Liver (tissue), 9 donors: Measurements from ENCODE around the gene NR4A1. TPM values are rescaled to one million over a fixed set of nuclear protein-coding genes. Genes with fewer than 3 reads are reported as not detected.

Source experiments
- DNase-seq: peaks from one replicate; pipeline ENCODE4 v3.0.0-alpha.2; 2017; ENCODE audit warnings: low spot score
- H3K27ac ChIP-seq, 2 donors: one replicate each; pipeline ENCODE4 v1.7.0; 2013; ENCODE audit warnings: inconsistent platforms in 2 of 2, low read length in 2 of 2, control low read depth in 1 of 2, low read depth in 1 of 2, mild to moderate bottlenecking in 1 of 2
- H3K27me3 ChIP-seq, 4 donors: one replicate each; pipeline versions ENCODE4 v1.6.1 to v1.7.0; 2013; ENCODE audit warnings: low read length in 3 of 4, inconsistent platforms in 1 of 4, mild to moderate bottlenecking in 1 of 4, moderate library complexity in 1 of 4; ENCODE audit not compliant: control insufficient read depth in 4 of 4, insufficient read depth in 4 of 4
- H3K36me3 ChIP-seq, 4 donors: one replicate each; pipeline versions ENCODE4 v1.6.1 to v1.7.0; 2013; ENCODE audit warnings: low read length in 3 of 4, mild to moderate bottlenecking in 3 of 4, low read depth in 1 of 4, moderate library complexity in 1 of 4; ENCODE audit not compliant: control insufficient read depth in 4 of 4, insufficient read depth in 3 of 4
- H3K4me1 ChIP-seq, 4 donors: one replicate each; pipeline versions ENCODE4 v1.6.1 to v1.7.0; 2013; ENCODE audit warnings: low read length in 3 of 4, mild to moderate bottlenecking in 3 of 4, moderate library complexity in 1 of 4; ENCODE audit not compliant: control insufficient read depth in 4 of 4, insufficient read depth in 4 of 4
- H3K4me3 ChIP-seq, 3 donors: one replicate each; pipeline versions ENCODE4 v1.6.1 to v1.7.0; 2013; ENCODE audit warnings: low read length in 3 of 3, control low read depth in 1 of 3, low read depth in 1 of 3, mild to moderate bottlenecking in 1 of 3
- H3K9ac ChIP-seq, 2 donors: one replicate each; pipeline ENCODE4 v1.7.0; 2013; ENCODE audit warnings: low read length in 2 of 2, mild to moderate bottlenecking in 2 of 2, moderate library complexity in 2 of 2, control low read depth in 1 of 2, low read depth in 1 of 2
- H3K9me3 ChIP-seq, 4 donors: one replicate each; pipeline versions ENCODE4 v1.6.1 to v1.7.0; 2013; ENCODE audit warnings: low read length in 3 of 4; ENCODE audit not compliant: control insufficient read depth in 4 of 4
- ATF3 ChIP-seq: IDR thresholded peaks from 2 replicates; pipeline ENCODE4 v1.6.1; 2016; ENCODE audit warnings: antibody characterized with exemption
- CTCF ChIP-seq: fragments of 150-350 bp; IDR thresholded peaks from 2 replicates; pipeline ENCODE4 v1.5.1; 2017; ENCODE audit warnings: improper control_type of control experiment, low read depth, low read length; ENCODE audit not compliant: missing input control
- EGR1 ChIP-seq, 2 donors: IDR thresholded peaks; 2 replicates each; pipeline ENCODE4 v1.6.1; 2016 to 2018; ENCODE audit warnings: antibody characterized with exemption in 2 of 2, low read depth in 2 of 2
- GABPA ChIP-seq, 2 donors: IDR thresholded peaks in 1 of 2; conservative IDR thresholded peaks in 1 of 2; 2 replicates each; pipeline ENCODE4 v1.6.1; 2016; ENCODE audit warnings: antibody characterized with exemption in 2 of 2, mild to moderate bottlenecking in 1 of 2, moderate library complexity in 1 of 2
- HNF4A ChIP-seq, 2 donors: conservative IDR thresholded peaks; 2 replicates each; pipeline ENCODE4 v1.6.1; 2016; ENCODE audit warnings: antibody characterized with exemption in 2 of 2, mild to moderate bottlenecking in 2 of 2
- HNF4G ChIP-seq: IDR thresholded peaks from 2 replicates; pipeline ENCODE4 v1.6.1; 2016; ENCODE audit warnings: antibody characterized with exemption
- JUND ChIP-seq, 2 donors: IDR thresholded peaks; 2 replicates each; pipeline ENCODE4 v1.6.1; 2016; ENCODE audit warnings: antibody characterized with exemption in 2 of 2
- RAD21 ChIP-seq, 2 donors: IDR thresholded peaks; 2 replicates each; pipeline ENCODE4 v1.6.1; 2016; ENCODE audit warnings: antibody characterized with exemption in 2 of 2, mild to moderate bottlenecking in 2 of 2
- SP1 ChIP-seq: IDR thresholded peaks from 2 replicates; pipeline ENCODE4 v1.6.1; 2018; ENCODE audit warnings: antibody characterized with exemption, mild to moderate bottlenecking
- TAF1 ChIP-seq: conservative IDR thresholded peaks from 2 replicates; pipeline ENCODE4 v1.6.1; 2016; ENCODE audit warnings: antibody characterized with exemption, mild to moderate bottlenecking
- ZBTB33 ChIP-seq: IDR thresholded peaks from 2 replicates; pipeline ENCODE4 v1.6.1; 2016; ENCODE audit warnings: antibody characterized with exemption
- WGBS: extraction: QIAGEN DNeasy Blood & Tissue Kit; methylation state at CpG from one replicate; pipeline ENCODE4 v1.1.7; 2013; 5-methylcytosine and 5-hydroxymethylcytosine counted together
- polyA plus RNA-seq, 2 donors: library from polyadenylated mRNA; stranded (reverse) in 1 of 2; unstranded in 1 of 2; fragments of 200-250 nt in 1 of 2; fragments of >200 nt in 1 of 2; fragmentation: Nextera tagmentation in 1 of 2; extraction: Ambion mirVana in 1 of 2; gene quantifications; one replicate each; pipeline versions ENCODE4 v1.2.1 to v1.2.3, GENCODE V29; 2013 to 2015
- total RNA-seq, 2 donors: library from RNA; depleted of rRNA; stranded (reverse); fragments of >200 nt; gene quantifications; one replicate each; pipeline ENCODE4 v1.2.3, GENCODE V29; 2014
- TF ChIP-seq, protein P1 (sequence below): IDR thresholded peaks from 2 replicates; pipeline ENCODE4 v1.6.1; 2016; ENCODE audit warnings: antibody characterized with exemption, mild to moderate bottlenecking
- TF ChIP-seq, protein P2 (sequence below): IDR thresholded peaks from 2 replicates; pipeline ENCODE4 v1.6.1; 2016; ENCODE audit warnings: antibody characterized with exemption
- donor health status: healthy.
- donor health status: healthy.
- donor health status: healthy.
- donor health status: healthy.
- donor health status: healthy.

NR4A1 gene
- total and polyA plus RNA-seq, 4 donors, result 0.79 to 5.8 (median 3.4) TPM

DNA sequence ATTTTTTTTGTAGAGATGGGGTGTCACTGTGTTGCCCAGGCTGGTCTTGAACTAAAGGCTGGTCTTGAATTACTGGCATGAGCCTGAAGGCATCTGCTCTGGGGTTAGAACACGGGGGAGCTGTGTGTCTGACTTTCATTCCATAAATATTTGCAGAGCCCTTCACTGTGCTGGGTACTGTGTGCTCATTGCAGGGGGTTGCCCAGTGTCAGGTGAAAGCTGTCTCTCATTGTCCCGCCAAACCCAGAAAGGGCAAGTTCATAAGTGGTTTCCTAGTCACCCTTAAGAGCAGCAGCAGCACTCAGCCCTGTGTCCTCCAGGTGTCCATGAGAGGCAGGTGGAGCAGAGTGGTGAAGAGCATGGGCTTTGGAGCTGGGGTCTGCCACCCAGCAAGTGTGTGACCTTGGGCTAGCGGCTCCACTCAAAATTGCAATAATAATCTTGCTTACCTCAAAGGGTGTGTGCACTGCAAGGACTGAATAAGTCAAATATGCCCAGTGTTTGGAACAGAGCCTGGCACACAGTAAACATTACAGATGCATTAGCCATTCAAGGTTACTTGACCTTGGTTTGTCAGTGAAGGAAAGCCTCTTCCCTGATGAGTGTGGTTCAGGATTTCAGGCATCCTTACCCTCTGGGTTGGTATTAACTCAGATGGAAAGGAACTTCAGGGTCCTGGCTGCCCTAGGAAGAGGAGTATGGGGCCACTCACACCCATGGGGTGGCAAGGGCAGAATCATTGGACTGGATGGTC, 23.9 kb downstream of the NR4A1 start (continued):
- TF ChIP-seq ZBTB33 (no peak), GABPA (IDR thresholded peaks at IDR 0.05 in 1 of 2, conservative IDR thresholded peaks at IDR 0.05 in 1 of 2) (no peak)

DNA sequence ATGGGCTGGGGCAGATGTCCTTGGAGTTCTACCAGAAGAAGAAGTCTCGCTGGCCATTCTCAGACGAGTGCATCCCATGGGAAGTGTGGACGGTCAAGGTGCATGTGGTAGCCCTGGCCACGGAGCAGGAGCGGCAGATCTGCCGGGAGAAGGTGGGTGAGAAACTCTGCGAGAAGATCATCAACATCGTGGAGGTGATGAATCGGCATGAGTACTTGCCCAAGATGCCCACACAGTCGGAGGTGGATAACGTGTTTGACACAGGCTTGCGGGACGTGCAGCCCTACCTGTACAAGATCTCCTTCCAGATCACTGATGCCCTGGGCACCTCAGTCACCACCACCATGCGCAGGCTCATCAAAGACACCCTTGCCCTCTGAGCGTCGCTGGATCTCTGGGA, 25.6 kb downstream of the NR4A1 start:
- Histone ChIP-seq H3K27me3 (no peaks in the 10 kb centered on the region), H3K27ac (no peak overlapping the region), H3K4me3 (no peak overlapping the region), H3K9ac (no peak overlapping the region), H3K4me1 (peaks cover 8 to 34% (median 20%) of the 10 kb centered on the region in 4 donors), H3K9me3 (no peaks in the 10 kb centered on the region), H3K36me3 (peaks cover 5 to 48% (median 28%) of the 10 kb centered on the region in 4 donors)
- TF ChIP-seq GABPA (IDR thresholded peaks at IDR 0.05 in 1 of 2, conservative IDR thresholded peaks at IDR 0.05 in 1 of 2) (no peak), HNF4G (no peak), HNF4A (conservative IDR thresholded peaks at IDR 0.05) (no peak), RAD21 (IDR thresholded peaks at IDR 0.05) (no peak), EGR1 (IDR thresholded peaks at IDR 0.05; ENCODE audit: low read depth in 2 of 2) (no peak), CTCF (no peak), JUND (IDR thresholded peaks at IDR 0.05) (no peak), TAF1 (no peak), ATF3 (no peak), SP1 (no peak)
- TF ChIP-seq, protein P1, sequence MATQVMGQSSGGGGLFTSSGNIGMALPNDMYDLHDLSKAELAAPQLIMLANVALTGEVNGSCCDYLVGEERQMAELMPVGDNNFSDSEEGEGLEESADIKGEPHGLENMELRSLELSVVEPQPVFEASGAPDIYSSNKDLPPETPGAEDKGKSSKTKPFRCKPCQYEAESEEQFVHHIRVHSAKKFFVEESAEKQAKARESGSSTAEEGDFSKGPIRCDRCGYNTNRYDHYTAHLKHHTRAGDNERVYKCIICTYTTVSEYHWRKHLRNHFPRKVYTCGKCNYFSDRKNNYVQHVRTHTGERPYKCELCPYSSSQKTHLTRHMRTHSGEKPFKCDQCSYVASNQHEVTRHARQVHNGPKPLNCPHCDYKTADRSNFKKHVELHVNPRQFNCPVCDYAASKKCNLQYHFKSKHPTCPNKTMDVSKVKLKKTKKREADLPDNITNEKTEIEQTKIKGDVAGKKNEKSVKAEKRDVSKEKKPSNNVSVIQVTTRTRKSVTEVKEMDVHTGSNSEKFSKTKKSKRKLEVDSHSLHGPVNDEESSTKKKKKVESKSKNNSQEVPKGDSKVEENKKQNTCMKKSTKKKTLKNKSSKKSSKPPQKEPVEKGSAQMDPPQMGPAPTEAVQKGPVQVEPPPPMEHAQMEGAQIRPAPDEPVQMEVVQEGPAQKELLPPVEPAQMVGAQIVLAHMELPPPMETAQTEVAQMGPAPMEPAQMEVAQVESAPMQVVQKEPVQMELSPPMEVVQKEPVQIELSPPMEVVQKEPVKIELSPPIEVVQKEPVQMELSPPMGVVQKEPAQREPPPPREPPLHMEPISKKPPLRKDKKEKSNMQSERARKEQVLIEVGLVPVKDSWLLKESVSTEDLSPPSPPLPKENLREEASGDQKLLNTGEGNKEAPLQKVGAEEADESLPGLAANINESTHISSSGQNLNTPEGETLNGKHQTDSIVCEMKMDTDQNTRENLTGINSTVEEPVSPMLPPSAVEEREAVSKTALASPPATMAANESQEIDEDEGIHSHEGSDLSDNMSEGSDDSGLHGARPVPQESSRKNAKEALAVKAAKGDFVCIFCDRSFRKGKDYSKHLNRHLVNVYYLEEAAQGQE, result no peak
- TF ChIP-seq, protein P2, sequence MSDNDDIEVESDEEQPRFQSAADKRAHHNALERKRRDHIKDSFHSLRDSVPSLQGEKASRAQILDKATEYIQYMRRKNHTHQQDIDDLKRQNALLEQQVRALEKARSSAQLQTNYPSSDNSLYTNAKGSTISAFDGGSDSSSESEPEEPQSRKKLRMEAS, result no peak
- WGBS, result 96% methylated on average over 16 of the region's 16 CpGs
- no peak for DNase-seq
